Psoas muscle (tissue), 8 donors: ENCODE measurements around the gene TMEM82. TPM values are rescaled to one million over a fixed set of nuclear protein-coding genes. Genes with fewer than 3 reads are reported as not detected.
A peak's percentile ranks its signal among the peaks of the same experiment; 100 is the strongest.

ENCODE experiments used
- ATAC-seq, 4 donors: fragments of 200-7000 bp; cut with Tn5 transposase; one replicate each; pipeline ENCODE4 v1.9.1; 2020; ENCODE audit warnings: moderate library complexity in 3 of 4, mild to moderate bottlenecking in 2 of 4
- DNase-seq, 2 donors: peaks; one replicate each; pipeline ENCODE4 v3.0.0-alpha.2; 2020
- H3K27ac ChIP-seq: fragments of 200-600 bp; one replicate; pipeline ENCODE4 v1.8.0; 2022
- H3K27me3 ChIP-seq, 3 donors: fragments of 200-600 bp in 1 of 3; one replicate each; pipeline versions ENCODE4 v1.6.1 to v1.8.0; 2013 to 2022; ENCODE audit warnings: low read length in 2 of 3, mild to moderate bottlenecking in 2 of 3, moderate library complexity in 1 of 3; ENCODE audit not compliant: insufficient read depth in 3 of 3
- H3K36me3 ChIP-seq, 2 donors: fragments of 200-600 bp in 1 of 2; one replicate each; pipeline versions ENCODE4 v1.6.1 to v1.8.0; 2013 to 2022; ENCODE audit warnings: low read depth in 1 of 2, mild to moderate bottlenecking in 1 of 2, moderate library complexity in 1 of 2; ENCODE audit not compliant: insufficient read depth in 1 of 2
- H3K4me1 ChIP-seq: fragments of 200-600 bp; one replicate; pipeline ENCODE4 v1.8.0; 2022
- H3K4me3 ChIP-seq: fragments of 200-600 bp; one replicate; pipeline ENCODE4 v1.8.0; 2022; ENCODE audit warnings: mild to moderate bottlenecking
- H3K9me3 ChIP-seq: fragments of 200-600 bp; one replicate; pipeline ENCODE4 v1.8.0; 2022
- CTCF ChIP-seq: fragments of 200-600 bp; IDR thresholded peaks from one replicate; pipeline ENCODE4 v1.8.0; 2022; ENCODE audit warnings: antibody characterized with exemption
- WGBS, 3 donors: extraction: QIAGEN DNeasy Blood & Tissue Kit; methylation state at CpG; one replicate each; pipeline versions ENCODE4 v1.1.6 to v1.1.7; 2013; 5-methylcytosine and 5-hydroxymethylcytosine counted together
- intact Hi-C, 2 donors: fragments of 100-400 bp; cut with DNase I; formaldehyde crosslinking; loops; one replicate each; pipeline versions ENCODE4 v1.11.0 to v1.14.2; 2022
- polyA plus RNA-seq, 3 donors: library from polyadenylated mRNA; stranded (reverse); fragments of 200-250 nt; gene quantifications; one replicate each; pipeline ENCODE4 v1.2.3, GENCODE V29; 2013
- total RNA-seq, 4 donors: library from RNA; stranded (reverse); fragmentation: NEBNext Ultra II Directional in 2 of 4; extraction: Animal tissue kit (Norgen Biotek cat#: 25700) in 2 of 4; gene quantifications; one replicate each; pipeline versions ENCODE4 v1.2.1 to v1.2.4, GENCODE V29; 2021 to 2023
- donor health status: healthy with polysubstance abuse.
- donor health status: DM: no; HTN: no; CAD: no; lungs with moderate emphysema.
- donor health status: Bipolar disorder and iron deficiency.
- donor health status: healthy.
- donor health status: DM: yes; HTN: yes; CAD: no.
- donor health status: DM: no; HTN: no; CAD: no.
- donor health status: DM: no; HTN: no; CAD: no.
- donor health status: DM: yes; HTN: yes; CAD: no.

Gene TMEM82
- total and polyA plus RNA-seq, 7 donors = not detected

GRCh38 chr1:15732686-15733081 is 9.6 kb upstream of the TMEM82 start:
- TF ChIP-seq CTCF = no peak
- 70 to 75% (median 72%) methylated on average over 7 of the region's 7 CpGs for WGBS, 3 donors
- H3K27ac ChIP-seq = peak overlapping the region; percentile 23
- no peaks in the 10 kb centered on the region for H3K9me3 ChIP-seq
- H3K27me3 ChIP-seq = no peaks in the 10 kb centered on the region
- intact Hi-C loops = no loop called here
- no peak for DNase-seq
- no peak for ATAC-seq
- H3K36me3 ChIP-seq = peaks cover 3 to 70% of the 10 kb centered on the region in 2 donors
- no peak overlapping the region for H3K4me3 ChIP-seq
- H3K4me1 ChIP-seq = peaks cover 30% of the 10 kb centered on the region

- ATAC-seq = no peak
Measured at GRCh38 chr1:15733218-15733725, 9.0 kb upstream of the TMEM82 start.

GRCh38 chr1:15733726-15734226 is 8.5 kb upstream of the TMEM82 start:
- Histone ChIP-seq H3K9me3 (no peaks in the 10 kb centered on the region), H3K27ac (no peak overlapping the region), H3K4me1 (peaks cover 24% of the 10 kb centered on the region), H3K36me3 (peaks cover under 1 to 59% of the 10 kb centered on the region in 2 donors), H3K27me3 (no peaks in the 10 kb centered on the region), H3K4me3 (no peak overlapping the region)
- ATAC-seq (no peak), DNase-seq (no peak)
- no peak for TF ChIP-seq CTCF
- 87 to 91% (median 89%) methylated on average over 26 to 27 of the region's 27 CpGs for WGBS, 3 donors
- intact Hi-C loops = no loop called here

More at GRCh38 chr1:15733218-15733725, 9.0 kb upstream of the TMEM82 start:
- TF ChIP-seq CTCF = no peak
- Histone ChIP-seq H3K27ac (peak overlapping the region; percentile 23), H3K36me3 (peaks cover 3 to 64% of the 10 kb centered on the region in 2 donors), H3K4me3 (no peak overlapping the region), H3K4me1 (peaks cover 29% of the 10 kb centered on the region), H3K9me3 (no peaks in the 10 kb centered on the region), H3K27me3 (no peaks in the 10 kb centered on the region)
- WGBS, 3 donors = 78 to 85% (median 83%) methylated on average over 11 of the region's 11 CpGs
- no peak for DNase-seq
- intact Hi-C loops = no loop called here

- H3K36me3 ChIP-seq = peaks cover 0 to 54% of the 10 kb centered on the region in 2 donors
- no peaks in the 10 kb centered on the region for H3K27me3 ChIP-seq
- ATAC-seq = no peak
- H3K9me3 ChIP-seq = no peaks in the 10 kb centered on the region
- TF ChIP-seq CTCF = no peak
- no peak overlapping the region for H3K4me3 ChIP-seq
- peaks cover 19% of the 10 kb centered on the region for H3K4me1 ChIP-seq
- no peak for DNase-seq
- H3K27ac ChIP-seq = peak overlapping the region; percentile 95
- intact Hi-C loops = no loop called here
- WGBS, 3 donors = 68 to 76% (median 72%) methylated on average over 13 of the region's 13 CpGs
Measured at GRCh38 chr1:15734296-15734695, 8.0 kb upstream of the TMEM82 start.

- Histone ChIP-seq H3K9me3 (no peaks in the 10 kb centered on the region), H3K27ac (peak overlapping the region; percentile 95), H3K36me3 (peaks cover 0 to 54% of the 10 kb centered on the region in 2 donors), H3K4me3 (no peak overlapping the region), H3K27me3 (no peaks in the 10 kb centered on the region), H3K4me1 (peaks cover 19% of the 10 kb centered on the region)
- no peak for TF ChIP-seq CTCF
- 65 to 82% (median 75%) methylated on average over 17 of the region's 17 CpGs for WGBS, 3 donors
- DNase-seq (peak in 1 of 2 donors; percentile 44), ATAC-seq (no peak)
- intact Hi-C loops = loop anchor here (5.0 kb wide), 2 partner anchors 153 to 208 kb away; partner anchors contain the start of gene DNAJC16 (in 1 of the 2)
Measured at GRCh38 chr1:15734901-15735300, 7.4 kb upstream of the TMEM82 start.
